Gastroesophageal sphincter (tissue), 3 donors: Measurements from ENCODE around the gene ARMH3.

Source experiments
- EP300 ChIP-seq: sonication (generic); formaldehyde crosslinking; IDR thresholded peaks from one replicate; pipeline ENCODE4 v1.6.1; 2017; ENCODE audit warnings: antibody characterized with exemption, mild to moderate bottlenecking
- POLR2A ChIP-seq, 2 donors: fragments of 450-650 bp; IDR thresholded peaks; one replicate each; pipeline ENCODE4 v1.6.1; 2017; ENCODE audit warnings: antibody characterized with exemption in 2 of 2, mild to moderate bottlenecking in 2 of 2, moderate library complexity in 1 of 2
- POLR2AphosphoS5 ChIP-seq: sonication (generic); formaldehyde crosslinking; IDR thresholded peaks from one replicate; pipeline ENCODE4 v1.6.1; 2017; ENCODE audit warnings: antibody characterized with exemption
- TF ChIP-seq, protein P1 (sequence below), 4 experiments: fragments of 200-600 bp in 2 of 4; fragments of 450-650 bp in 2 of 4; sonication (generic) in 1 of 4; IDR thresholded peaks; one replicate each; pipeline ENCODE4 v1.5.1; 2017 to 2019; ENCODE audit warnings: antibody characterized with exemption in 4 of 4, mild to moderate bottlenecking in 2 of 4, moderate library complexity in 2 of 4

DNA sequence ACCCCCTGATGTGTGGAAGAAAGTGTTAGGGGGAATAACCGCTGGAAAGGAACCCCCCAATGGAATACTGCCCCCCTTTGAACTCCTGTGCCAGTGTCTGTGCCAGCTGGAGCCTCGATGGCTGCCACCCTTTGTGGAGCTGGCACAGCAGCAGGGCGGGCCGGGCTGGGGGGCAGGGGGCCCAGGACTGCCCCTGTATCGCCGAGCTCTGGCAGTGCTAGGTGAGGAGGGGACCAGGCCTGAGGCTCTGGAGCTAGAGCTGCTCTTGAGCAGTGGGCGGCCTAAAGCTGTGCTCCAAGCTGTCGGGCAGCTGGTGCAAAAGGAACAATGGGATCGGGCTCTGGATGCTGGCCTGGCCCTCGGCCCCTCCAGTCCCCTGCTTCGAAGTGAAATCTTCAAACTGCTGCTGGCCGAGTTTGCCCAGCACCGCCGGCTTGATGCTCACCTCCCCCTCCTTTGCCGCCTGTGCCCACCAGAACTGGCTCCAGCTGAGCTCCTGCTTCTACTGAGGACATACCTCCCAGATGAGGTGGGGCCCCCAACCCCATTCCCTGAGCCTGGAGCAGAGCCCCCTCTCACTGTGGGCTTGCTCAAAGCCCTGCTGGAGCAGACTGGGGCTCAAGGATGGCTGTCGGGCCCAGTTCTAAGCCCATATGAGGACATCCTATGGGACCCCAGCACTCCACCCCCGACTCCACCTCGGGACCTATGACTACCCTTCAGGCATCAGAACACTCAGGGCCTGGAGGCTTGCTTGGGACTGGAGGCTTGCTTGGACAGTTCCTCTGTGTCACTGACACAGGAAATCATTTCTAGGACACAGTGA lies 11.3 kb upstream of the ARMH3 start:
- TF ChIP-seq, protein P1, sequence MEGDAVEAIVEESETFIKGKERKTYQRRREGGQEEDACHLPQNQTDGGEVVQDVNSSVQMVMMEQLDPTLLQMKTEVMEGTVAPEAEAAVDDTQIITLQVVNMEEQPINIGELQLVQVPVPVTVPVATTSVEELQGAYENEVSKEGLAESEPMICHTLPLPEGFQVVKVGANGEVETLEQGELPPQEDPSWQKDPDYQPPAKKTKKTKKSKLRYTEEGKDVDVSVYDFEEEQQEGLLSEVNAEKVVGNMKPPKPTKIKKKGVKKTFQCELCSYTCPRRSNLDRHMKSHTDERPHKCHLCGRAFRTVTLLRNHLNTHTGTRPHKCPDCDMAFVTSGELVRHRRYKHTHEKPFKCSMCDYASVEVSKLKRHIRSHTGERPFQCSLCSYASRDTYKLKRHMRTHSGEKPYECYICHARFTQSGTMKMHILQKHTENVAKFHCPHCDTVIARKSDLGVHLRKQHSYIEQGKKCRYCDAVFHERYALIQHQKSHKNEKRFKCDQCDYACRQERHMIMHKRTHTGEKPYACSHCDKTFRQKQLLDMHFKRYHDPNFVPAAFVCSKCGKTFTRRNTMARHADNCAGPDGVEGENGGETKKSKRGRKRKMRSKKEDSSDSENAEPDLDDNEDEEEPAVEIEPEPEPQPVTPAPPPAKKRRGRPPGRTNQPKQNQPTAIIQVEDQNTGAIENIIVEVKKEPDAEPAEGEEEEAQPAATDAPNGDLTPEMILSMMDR (IDR thresholded peaks at IDR 0.05), result no peak
- TF ChIP-seq POLR2A (IDR thresholded peaks at IDR 0.05) (no peak), EP300 (no peak), POLR2AphosphoS5 (no peak)
